ENCODE results near the gene GLG1.
"Not testable (repeated sequence)": the region's sequence is repeated elsewhere in the genome, so short reads cannot be mapped to it uniquely, and the experiment has no call there.

Gene GLG1

DNA sequence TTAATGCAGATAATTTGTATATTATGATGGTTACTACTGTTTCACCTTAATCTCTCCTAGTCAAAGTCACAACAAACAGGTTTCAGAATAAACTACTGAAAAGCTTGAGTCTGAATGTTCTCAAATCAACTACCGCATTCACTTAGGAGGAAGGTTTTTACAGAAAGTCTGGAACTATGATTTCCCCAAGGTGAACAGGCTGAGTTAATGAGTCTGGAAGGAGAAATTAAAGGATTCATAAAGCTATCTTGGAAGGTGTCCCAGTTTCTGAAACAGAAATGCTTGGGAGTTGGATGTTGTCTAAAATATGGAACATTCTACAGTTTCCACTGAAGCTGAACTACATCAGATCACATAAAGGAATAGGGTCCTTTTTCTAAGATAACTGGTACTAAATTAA, 69.2 kb downstream of the GLG1 start:
- not testable (repeated sequence) for DNase-seq (ENCODE audit: extremely low read depth, low read depth)

DNA sequence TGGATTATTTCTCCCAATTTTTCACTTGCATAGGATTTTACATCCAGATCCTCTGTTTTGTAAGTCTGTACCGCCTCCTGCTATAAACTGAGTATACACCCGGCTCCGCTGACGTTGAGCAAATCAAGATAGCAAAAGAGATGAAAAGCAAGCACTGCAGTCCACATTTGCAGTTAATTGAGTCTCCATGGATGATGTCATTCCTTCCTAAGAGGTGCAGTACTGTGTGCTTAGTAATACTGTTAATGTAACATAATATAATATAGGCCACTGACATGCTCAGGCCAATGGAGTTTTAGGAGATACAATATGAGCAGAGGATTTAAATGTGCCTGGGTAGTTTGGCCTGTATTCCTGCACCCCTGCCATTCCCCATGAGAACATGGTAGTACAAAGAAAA, 72.3 kb downstream of the GLG1 start:
- DNase-seq (ENCODE audit: extremely low read depth, low read depth) = not testable (repeated sequence)

DNA sequence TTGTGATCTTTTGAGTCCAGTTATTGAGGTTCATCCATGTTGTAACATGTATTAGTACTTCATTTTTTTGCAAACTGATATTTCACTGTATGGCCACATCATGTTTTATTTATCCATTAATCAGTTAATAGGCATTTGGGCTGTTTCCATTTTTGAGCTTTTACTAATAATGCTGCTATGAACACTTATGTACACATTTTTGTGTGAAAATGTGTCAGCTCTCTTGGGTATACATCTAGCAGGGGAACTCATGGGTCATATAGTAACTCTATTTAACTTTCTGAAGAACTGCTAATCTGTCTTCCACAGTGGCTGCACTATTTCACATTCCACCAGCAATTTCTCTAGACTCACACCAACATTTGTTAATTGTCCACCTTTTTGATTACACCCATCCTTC, 82.0 kb downstream of the GLG1 start:
- no peak for DNase-seq (ENCODE audit: extremely low read depth, low read depth)
- TF ChIP-seq, protein P1, sequence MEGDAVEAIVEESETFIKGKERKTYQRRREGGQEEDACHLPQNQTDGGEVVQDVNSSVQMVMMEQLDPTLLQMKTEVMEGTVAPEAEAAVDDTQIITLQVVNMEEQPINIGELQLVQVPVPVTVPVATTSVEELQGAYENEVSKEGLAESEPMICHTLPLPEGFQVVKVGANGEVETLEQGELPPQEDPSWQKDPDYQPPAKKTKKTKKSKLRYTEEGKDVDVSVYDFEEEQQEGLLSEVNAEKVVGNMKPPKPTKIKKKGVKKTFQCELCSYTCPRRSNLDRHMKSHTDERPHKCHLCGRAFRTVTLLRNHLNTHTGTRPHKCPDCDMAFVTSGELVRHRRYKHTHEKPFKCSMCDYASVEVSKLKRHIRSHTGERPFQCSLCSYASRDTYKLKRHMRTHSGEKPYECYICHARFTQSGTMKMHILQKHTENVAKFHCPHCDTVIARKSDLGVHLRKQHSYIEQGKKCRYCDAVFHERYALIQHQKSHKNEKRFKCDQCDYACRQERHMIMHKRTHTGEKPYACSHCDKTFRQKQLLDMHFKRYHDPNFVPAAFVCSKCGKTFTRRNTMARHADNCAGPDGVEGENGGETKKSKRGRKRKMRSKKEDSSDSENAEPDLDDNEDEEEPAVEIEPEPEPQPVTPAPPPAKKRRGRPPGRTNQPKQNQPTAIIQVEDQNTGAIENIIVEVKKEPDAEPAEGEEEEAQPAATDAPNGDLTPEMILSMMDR (IDR thresholded peaks at IDR 0.05; ENCODE audit: low read depth, low read length) = no peak

DNA sequence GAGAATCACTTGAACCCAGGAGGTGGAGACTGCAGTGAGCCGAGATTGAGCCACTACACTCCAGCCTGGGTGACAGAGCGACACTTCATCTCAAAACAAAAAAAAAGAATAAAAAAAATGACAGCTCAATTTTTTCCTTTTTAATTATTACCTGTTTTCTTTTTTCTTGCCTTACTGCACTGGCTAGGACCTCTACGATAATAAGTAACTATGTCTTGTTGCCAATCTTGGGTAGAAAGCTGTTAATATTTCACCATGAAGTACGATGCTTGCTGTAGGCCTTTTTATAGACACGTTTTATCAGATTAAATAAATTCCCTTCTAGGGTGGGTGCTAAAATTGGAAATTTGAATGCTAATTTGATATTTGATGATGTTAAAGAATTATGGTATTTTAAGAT, 82.8 kb downstream of the GLG1 start:
- no peak for DNase-seq (ENCODE audit: extremely low read depth, low read depth)
- TF ChIP-seq, protein P1 (IDR thresholded peaks at IDR 0.05; ENCODE audit: low read depth, low read length) = no peak

DNA sequence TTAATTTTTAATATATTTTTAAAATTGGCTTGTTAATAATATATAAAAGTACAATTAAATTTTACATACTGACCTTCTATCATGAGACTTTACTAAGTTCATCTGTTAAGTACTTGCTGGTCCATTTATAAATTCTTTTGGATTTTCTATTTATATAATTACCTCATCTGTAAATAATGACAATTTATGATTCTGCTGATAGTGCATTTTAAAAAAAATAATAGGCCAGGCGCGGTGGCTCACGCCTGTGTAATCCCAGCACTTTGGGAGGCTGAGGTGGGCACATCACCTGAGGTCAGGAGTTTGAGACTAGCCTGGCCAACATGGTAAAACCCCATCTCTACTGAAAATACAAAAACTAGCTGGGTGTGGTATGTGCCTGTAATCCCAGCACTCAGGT, 83.2 kb downstream of the GLG1 start:
- not testable (repeated sequence) for DNase-seq (ENCODE audit: extremely low read depth, low read depth)

DNA sequence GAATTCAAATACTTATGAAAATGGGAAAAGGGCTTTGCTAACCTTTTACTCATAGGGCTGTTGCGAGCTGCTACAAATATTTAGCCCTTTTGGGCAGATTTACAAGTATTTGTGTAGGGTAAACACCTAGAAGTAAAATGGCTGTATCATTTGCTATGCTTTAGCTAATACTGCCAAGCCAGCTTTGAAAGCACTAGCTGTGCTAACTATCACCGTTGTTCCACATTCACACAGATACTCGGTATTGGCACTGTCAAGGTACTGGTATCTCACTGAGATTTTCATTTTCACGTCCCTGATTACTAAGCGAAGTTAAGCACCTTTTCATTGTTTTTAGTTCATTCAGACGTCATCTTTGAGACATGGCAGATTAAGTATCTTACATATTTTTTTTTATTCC, 84.8 kb downstream of the GLG1 start:
- DNase-seq (ENCODE audit: extremely low read depth, low read depth) = no peak
- TF ChIP-seq, protein P1 (IDR thresholded peaks at IDR 0.05; ENCODE audit: low read depth, low read length) = no peak

DNA sequence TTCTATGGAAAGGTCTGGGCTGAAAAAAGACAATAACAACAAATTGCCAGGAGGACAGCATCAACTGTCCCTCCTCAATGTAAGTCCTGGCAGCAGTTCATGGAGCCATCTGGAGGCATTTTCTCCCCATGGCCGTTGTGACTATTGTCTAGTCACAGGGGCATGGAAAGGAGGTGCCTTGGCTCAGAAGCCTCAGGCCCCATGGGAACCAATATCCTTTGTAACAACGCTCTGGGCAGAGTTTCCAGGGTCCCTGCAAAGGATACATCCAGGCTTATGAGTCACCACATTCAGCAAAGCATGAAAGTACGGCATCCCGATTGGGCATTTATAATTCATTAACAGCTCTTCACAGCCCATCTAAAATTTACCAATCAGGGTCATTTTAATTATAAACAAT, 85.2 kb downstream of the GLG1 start:
- DNase-seq (ENCODE audit: extremely low read depth, low read depth) = no peak
- TF ChIP-seq, protein P1 (IDR thresholded peaks at IDR 0.05; ENCODE audit: low read depth, low read length) = no peak

DNA sequence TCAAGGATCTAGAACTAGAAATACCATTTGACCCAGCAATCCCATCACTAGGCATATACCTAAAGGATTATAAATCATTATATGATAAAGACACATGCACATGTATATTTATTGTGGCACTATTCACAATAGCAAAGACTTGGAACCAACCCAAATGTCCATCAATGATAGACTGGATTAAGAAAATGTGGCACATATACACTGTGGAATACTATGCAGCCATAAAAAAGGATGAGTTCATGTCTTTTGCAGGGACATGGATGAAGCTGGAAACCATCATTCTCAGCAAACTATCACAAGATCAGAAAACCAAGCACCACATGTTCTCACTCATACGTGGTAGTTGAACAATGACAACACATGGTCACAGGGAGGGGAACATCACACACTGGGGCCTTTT, 88.0 kb downstream of the GLG1 start:
- DNase-seq (ENCODE audit: extremely low read depth, low read depth) = not testable (repeated sequence)

DNA sequence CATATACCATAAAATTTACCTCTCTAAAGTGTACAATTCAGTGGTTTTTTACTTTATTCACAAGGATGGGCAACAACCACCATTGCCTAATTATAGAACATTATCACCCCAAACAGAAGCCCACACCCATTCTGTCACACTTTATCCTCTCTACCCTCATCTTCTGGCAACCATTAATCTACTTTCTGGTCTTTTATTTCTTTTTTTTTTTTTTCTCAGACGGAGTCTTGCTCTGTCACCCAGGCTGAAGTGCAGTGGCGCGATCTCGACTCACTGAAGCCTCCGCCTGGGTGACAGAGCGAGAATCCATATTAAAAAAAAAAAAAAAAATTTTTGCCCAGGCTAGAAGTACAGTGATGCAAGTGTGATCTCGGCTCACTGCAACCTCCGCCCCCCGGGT, 95.0 kb downstream of the GLG1 start:
- no peak for DNase-seq (ENCODE audit: extremely low read depth, low read depth)
- TF ChIP-seq, protein P1 (IDR thresholded peaks at IDR 0.05; ENCODE audit: low read depth, low read length) = no peak

DNA sequence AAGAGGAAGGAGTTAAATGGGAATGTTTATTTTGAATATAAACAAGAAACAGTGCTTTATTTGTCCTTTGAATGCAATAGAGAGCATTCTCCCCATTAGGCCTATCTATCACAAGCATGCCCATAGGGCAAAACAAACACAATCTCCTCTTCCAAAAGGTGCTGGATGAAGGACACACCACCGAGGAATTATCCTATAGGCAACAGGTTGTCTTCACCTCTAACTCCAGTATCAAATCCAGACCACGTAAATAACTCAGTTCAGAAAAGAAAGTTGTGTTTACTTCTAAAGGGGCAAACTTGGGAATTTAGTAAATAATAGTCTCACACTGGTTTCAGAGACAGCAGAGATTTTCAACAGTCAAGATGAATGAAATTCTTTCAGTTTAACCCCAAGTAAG, 101.9 kb downstream of the GLG1 start:
- TF ChIP-seq, protein P1 (IDR thresholded peaks at IDR 0.05; ENCODE audit: low read depth, low read length) = no peak
- no peak for DNase-seq (ENCODE audit: extremely low read depth, low read depth)
